Neuronal stem cell (in vitro differentiated cells): Measurements from ENCODE around the gene TRIM9.
A peak's percentile ranks its signal among the peaks of the same experiment; 100 is the strongest.

Experiments used
- DNase-seq: peaks from one replicate; pipeline ENCODE4 v3.0.0-alpha.2; 2013; ENCODE audit warnings: low spot score
- H2AFZ ChIP-seq: one replicate; pipeline ENCODE4 v1.6.1; 2013; ENCODE audit warnings: mild to moderate bottlenecking, low read length, inconsistent platforms
- H2AK5ac ChIP-seq: 2 replicates; pipeline ENCODE4 v1.6.1; 2013; ENCODE audit warnings: low read depth, mild to moderate bottlenecking, inconsistent platforms, low read length, moderate library complexity, mixed read lengths
- H2BK120ac ChIP-seq: 2 replicates; pipeline ENCODE4 v1.6.1; 2013; ENCODE audit warnings: low read depth, mild to moderate bottlenecking, inconsistent platforms, low read length, moderate library complexity, mixed read lengths
- H2BK12ac ChIP-seq: one replicate; pipeline ENCODE4 v1.6.1; 2013; ENCODE audit warnings: low read length, inconsistent platforms
- H2BK15ac ChIP-seq: 2 replicates; pipeline ENCODE4 v1.6.1; 2013; ENCODE audit warnings: mild to moderate bottlenecking, low read length, inconsistent platforms, mixed read lengths
- H2BK5ac ChIP-seq: one replicate; pipeline ENCODE4 v1.6.1; 2013; ENCODE audit warnings: inconsistent platforms, mild to moderate bottlenecking, low read length, moderate library complexity
- H3K14ac ChIP-seq: one replicate; pipeline ENCODE4 v1.6.1; 2013; ENCODE audit warnings: low read length, inconsistent platforms
- H3K18ac ChIP-seq: 2 replicates; pipeline ENCODE4 v1.6.1; 2013; ENCODE audit warnings: low read length, inconsistent platforms
- H3K23ac ChIP-seq: 2 replicates; pipeline ENCODE4 v1.6.1; 2013; ENCODE audit warnings: low read depth, mild to moderate bottlenecking, mixed read lengths, low read length, inconsistent platforms; ENCODE audit not compliant: poor library complexity
- H3K27ac ChIP-seq: replicated peaks from 3 replicates; pipeline ENCODE4 v1.5.1; 2013; ENCODE audit warnings: low read length, inconsistent platforms
- H3K27me3 ChIP-seq, 3 experiments: 2 replicates each; pipeline ENCODE4 v1.6.1; 2013; ENCODE audit warnings: low read length in 3 of 3, mild to moderate bottlenecking in 2 of 3, inconsistent platforms in 1 of 3, low read depth in 1 of 3, mixed read lengths in 1 of 3, moderate library complexity in 1 of 3; ENCODE audit not compliant: control insufficient read depth in 3 of 3, insufficient read depth in 3 of 3
- H3K36me3 ChIP-seq, 2 donors: replicated peaks in 1 of 2; 2 replicates each; pipeline ENCODE4 v1.6.1; 2013; ENCODE audit warnings: low read length in 2 of 2; ENCODE audit not compliant: control insufficient read depth in 2 of 2, insufficient read depth in 2 of 2
- H3K4ac ChIP-seq: 2 replicates; pipeline ENCODE4 v1.6.1; 2013; ENCODE audit warnings: inconsistent platforms, mild to moderate bottlenecking, low read length, moderate library complexity
- H3K4me1 ChIP-seq, 2 donors: 1 replicate in 1 of 2; 2 replicates in 1 of 2; pipeline ENCODE4 v1.6.1; 2013; ENCODE audit warnings: low read length in 2 of 2, low read depth in 1 of 2; ENCODE audit not compliant: control insufficient read depth in 2 of 2, insufficient read depth in 1 of 2
- H3K4me2 ChIP-seq: one replicate; pipeline ENCODE4 v1.6.1; 2013; ENCODE audit warnings: mild to moderate bottlenecking, low read length, inconsistent platforms; ENCODE audit not compliant: insufficient read depth, poor library complexity, severe bottlenecking
- H3K4me3 ChIP-seq, 2 donors: 2 replicates each; pipeline ENCODE4 v1.5.1; 2013; ENCODE audit warnings: low read length in 2 of 2, mild to moderate bottlenecking in 2 of 2, inconsistent platforms in 1 of 2, moderate library complexity in 1 of 2
- H3K79me1 ChIP-seq: one replicate; pipeline ENCODE4 v1.6.1; 2013; ENCODE audit warnings: low read depth, mild to moderate bottlenecking, inconsistent platforms, low read length, moderate library complexity
- H3K9ac ChIP-seq: one replicate; pipeline ENCODE4 v1.6.1; 2013; ENCODE audit warnings: mild to moderate bottlenecking, low read depth, low read length, inconsistent platforms; ENCODE audit not compliant: poor library complexity
- H3K9me3 ChIP-seq, 2 donors: replicated peaks in 1 of 2; 2 replicates each; pipeline versions ENCODE3 to v1.6.1; 2013; ENCODE audit warnings: low read length in 2 of 2, mild to moderate bottlenecking in 2 of 2, inconsistent platforms in 1 of 2, low read depth in 1 of 2, mixed read lengths in 1 of 2, moderate library complexity in 1 of 2; ENCODE audit not compliant: control insufficient read depth in 2 of 2, insufficient read depth in 1 of 2
- H4K8ac ChIP-seq: one replicate; pipeline ENCODE4 v1.6.1; 2013; ENCODE audit warnings: low read depth, mild to moderate bottlenecking, inconsistent platforms, low read length, moderate library complexity
- H4K91ac ChIP-seq: one replicate; pipeline ENCODE4 v1.6.1; 2013; ENCODE audit warnings: low read length, low read depth, mild to moderate bottlenecking, inconsistent platforms; ENCODE audit not compliant: poor library complexity
- WGBS, 2 donors: extraction: QIAGEN DNeasy Blood & Tissue Kit; methylation state at CpG; one replicate each; pipeline ENCODE4 v1.1.7; 2013; ENCODE audit warnings: missing lambda C conversion rate in 2 of 2, mixed read lengths in 1 of 2; ENCODE audit not compliant: insufficient read length in 2 of 2, insufficient replicate concordance in 1 of 2; ENCODE audit errors: extremely low coverage in 2 of 2; 5-methylcytosine and 5-hydroxymethylcytosine counted together

TRIM9 gene

GRCh38 chr14:51093371-51094281 is 1.3 kb downstream of the TRIM9 start:
- Histone ChIP-seq H3K4me3 (peak overlapping the region; percentile 80 to 92), H3K9ac (peak overlapping the region; percentile 81), H3K14ac (peak overlapping the region; percentile 98), H3K4me1 (peaks cover 9 to 10% of the 10 kb centered on the region in 2 donors), H2AK5ac (peak overlapping the region; percentile 37), H3K23ac (peak overlapping the region; percentile 80), H2AFZ (peak overlapping the region; percentile 93), H3K36me3 (no peaks in the 10 kb centered on the region), H3K18ac (peak overlapping the region; percentile 85), H3K4ac (no peak overlapping the region), H2BK120ac (no peak overlapping the region), H3K27me3 (peaks cover 0 to 20% (median 6%) of the 10 kb centered on the region in 3 experiments), H3K79me1 (no peaks in the 10 kb centered on the region), H4K8ac (no peak overlapping the region), H2BK12ac (no peak overlapping the region), H3K4me2 (peak overlapping the region; percentile 97), H2BK15ac (no peak overlapping the region), H2BK5ac (no peak overlapping the region), H4K91ac (no peak overlapping the region), H3K27ac (no peak overlapping the region), H3K9me3 (no peaks in the 10 kb centered on the region)
- peak; percentile 36 for DNase-seq
- no CpG with 5 or more reads among the region's 68 CpGs for WGBS, 2 donors

DNA sequence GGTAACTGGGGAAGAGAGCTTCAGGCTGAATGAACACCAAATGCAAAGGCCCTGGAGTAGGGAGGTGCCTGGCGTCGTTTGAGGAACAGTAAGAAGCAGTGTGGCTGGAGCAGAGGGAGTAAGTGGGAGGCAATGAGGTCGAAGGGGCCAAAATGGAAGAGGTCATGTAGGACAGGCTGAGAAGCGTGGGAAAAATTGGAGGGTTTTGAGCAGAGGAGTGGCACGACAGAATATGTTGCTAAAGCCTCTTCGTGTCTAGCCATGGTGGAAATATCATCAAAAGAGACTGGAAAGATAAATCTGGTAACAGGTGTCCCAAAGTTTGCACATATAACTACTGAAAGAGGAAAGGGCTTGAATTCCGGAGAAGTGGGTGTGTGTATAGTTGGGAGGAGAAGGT is 1.9 kb downstream of the TRIM9 start:
- no peaks in the 10 kb centered on the region for H3K9me3 ChIP-seq
- H3K4me1 ChIP-seq, result peaks cover 9 to 10% of the 10 kb centered on the region in 2 donors
- DNase-seq, result no peak
- H3K18ac ChIP-seq, result no peak overlapping the region
- no peak overlapping the region for H3K4ac ChIP-seq
- H2AK5ac ChIP-seq, result no peak overlapping the region
- H2BK5ac ChIP-seq, result no peak overlapping the region
- no peak overlapping the region for H3K27ac ChIP-seq
- H3K79me1 ChIP-seq, result no peaks in the 10 kb centered on the region
- H3K4me3 ChIP-seq, result peak overlapping the region; percentile 80 to 92
- no peak overlapping the region for H3K14ac ChIP-seq
- no peak overlapping the region for H3K23ac ChIP-seq
- H3K36me3 ChIP-seq, result no peaks in the 10 kb centered on the region
- no CpG with 5 or more reads among the region's 7 CpGs for WGBS, 2 donors
- no peak overlapping the region for H4K91ac ChIP-seq
- no peak overlapping the region for H3K9ac ChIP-seq
- H2BK120ac ChIP-seq, result no peak overlapping the region
- peaks cover 0 to 20% (median 6%) of the 10 kb centered on the region in 3 experiments for H3K27me3 ChIP-seq
- no peak overlapping the region for H4K8ac ChIP-seq
- no peak overlapping the region for H3K4me2 ChIP-seq
- H2BK15ac ChIP-seq, result no peak overlapping the region
- peak overlapping the region; percentile 93 for H2AFZ ChIP-seq
- H2BK12ac ChIP-seq, result no peak overlapping the region

DNA sequence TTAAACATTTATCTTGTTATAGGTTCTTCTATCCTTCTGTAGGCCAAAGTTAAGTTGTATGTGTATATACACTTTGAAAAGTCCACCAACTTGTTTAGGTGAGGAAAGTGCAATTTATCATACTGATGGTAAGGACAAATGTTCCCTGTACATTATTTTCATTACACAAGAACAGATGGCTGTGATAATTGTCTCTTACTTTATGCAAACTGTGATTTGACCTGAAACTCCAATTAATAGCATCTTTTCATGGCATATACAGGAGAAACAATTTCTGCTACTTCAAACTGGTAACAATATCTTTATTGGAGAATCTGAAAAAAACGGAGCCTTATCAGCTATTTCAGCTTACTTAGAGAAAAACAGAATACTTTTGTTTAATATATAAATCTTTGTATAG is 5.6 kb downstream of the TRIM9 start:
- no CpG with 5 or more reads among the region's 1 CpG for WGBS, 2 donors
- H3K18ac ChIP-seq, result no peak overlapping the region
- H3K4me2 ChIP-seq, result no peak overlapping the region

GRCh38 chr14:51087031-51087441 is 7.9 kb downstream of the TRIM9 start:
- no peak overlapping the region for H2AK5ac ChIP-seq
- no peaks in the 10 kb centered on the region for H3K4me1 ChIP-seq
- H2BK120ac ChIP-seq, result no peak overlapping the region
- no peak overlapping the region for H2BK5ac ChIP-seq
- H2BK15ac ChIP-seq, result no peak overlapping the region
- WGBS, 2 donors, result no CpG with 5 or more reads among the region's 3 CpGs
- H3K36me3 ChIP-seq, result no peaks in the 10 kb centered on the region
- H2BK12ac ChIP-seq, result no peak overlapping the region
- no peak for DNase-seq
- no peaks in the 10 kb centered on the region for H3K9me3 ChIP-seq
- H3K9ac ChIP-seq, result no peak overlapping the region
- H2AFZ ChIP-seq, result no peak overlapping the region
- no peak overlapping the region for H3K23ac ChIP-seq
- no peak overlapping the region for H3K14ac ChIP-seq
- no peaks in the 10 kb centered on the region for H3K27me3 ChIP-seq
- H4K8ac ChIP-seq, result no peak overlapping the region
- no peak overlapping the region for H3K18ac ChIP-seq
- no peaks in the 10 kb centered on the region for H3K79me1 ChIP-seq
- no peak overlapping the region for H3K4ac ChIP-seq
- no peak overlapping the region for H4K91ac ChIP-seq
- no peak overlapping the region for H3K4me2 ChIP-seq
- no peak overlapping the region for H3K27ac ChIP-seq
- no peak overlapping the region for H3K4me3 ChIP-seq

More for the DNA sequence above, 5.6 kb downstream of the TRIM9 start:
- no peak overlapping the region for H3K4me3 ChIP-seq
- DNase-seq, result no peak
- H3K4me1 ChIP-seq, result peaks cover 6 to 8% of the 10 kb centered on the region in 2 donors
- H2BK12ac ChIP-seq, result no peak overlapping the region
- peaks cover 0 to 16% (median 3%) of the 10 kb centered on the region in 3 experiments for H3K27me3 ChIP-seq
- H3K4ac ChIP-seq, result no peak overlapping the region
- no peak overlapping the region for H2BK120ac ChIP-seq
- H3K27ac ChIP-seq, result no peak overlapping the region
- H3K23ac ChIP-seq, result no peak overlapping the region
- H4K91ac ChIP-seq, result no peak overlapping the region
- no peak overlapping the region for H3K14ac ChIP-seq
- no peaks in the 10 kb centered on the region for H3K79me1 ChIP-seq
- H2AFZ ChIP-seq, result no peak overlapping the region
- no peak overlapping the region for H2BK5ac ChIP-seq
- no peaks in the 10 kb centered on the region for H3K9me3 ChIP-seq
- H3K36me3 ChIP-seq, result no peaks in the 10 kb centered on the region
- no peak overlapping the region for H3K9ac ChIP-seq
- H2BK15ac ChIP-seq, result no peak overlapping the region
- no peak overlapping the region for H4K8ac ChIP-seq
- H2AK5ac ChIP-seq, result no peak overlapping the region
